Stimulated activated CD8-positive, alpha-beta memory T cell treated with anti-CD3 and anti-CD28 coated beads, Interleukin-4, amount 100 ng/mL, for 1 hour (primary cell): ENCODE data around the gene TBC1D1.
"Not testable (repeated sequence)": the region's sequence is repeated elsewhere in the genome, so short reads cannot be mapped to it uniquely, and the experiment has no call there.

Source experiments
- DNase-seq, 2 donors: peaks; one replicate each; pipeline ENCODE4 v3.0.0-alpha.2; 2020; ENCODE audit warnings: low read depth in 2 of 2, low spot score in 1 of 2

Gene TBC1D1

GRCh38 chr4:37960679-37961450, 70.0 kb downstream of the TBC1D1 start:
- no peak for DNase-seq

- no peak for DNase-seq
These were observed 74.0 kb downstream of the TBC1D1 start for GRCh38 chr4:37964734-37965457.

GRCh38 chr4:37966044-37966443, 75.2 kb downstream of the TBC1D1 start:
- no peak for DNase-seq

GRCh38 chr4:37967736-37968135, 76.9 kb downstream of the TBC1D1 start:
- DNase-seq = no peak

- no peak for DNase-seq
These were observed 77.9 kb downstream of the TBC1D1 start for GRCh38 chr4:37968747-37969146.

GRCh38 chr4:37970702-37971101, 79.8 kb downstream of the TBC1D1 start:
- peak in 1 of 2 donors; percentile 21 for DNase-seq

GRCh38 chr4:37971202-37971601, 80.3 kb downstream of the TBC1D1 start:
- no peak for DNase-seq

- no peak for DNase-seq
These were observed 82.6 kb downstream of the TBC1D1 start for GRCh38 chr4:37973441-37973840.

GRCh38 chr4:37975321-37975822, 84.5 kb downstream of the TBC1D1 start:
- DNase-seq = not testable (repeated sequence)

GRCh38 chr4:37976507-37976906, 85.6 kb downstream of the TBC1D1 start:
- no peak for DNase-seq

GRCh38 chr4:37976991-37977470, 86.1 kb downstream of the TBC1D1 start:
- DNase-seq = peak; percentile 38 to 57

GRCh38 chr4:37977471-37978247, 86.8 kb downstream of the TBC1D1 start:
- peak; percentile 46 to 53 for DNase-seq

- no peak for DNase-seq
These were observed 87.5 kb downstream of the TBC1D1 start for GRCh38 chr4:37978248-37978924.

- DNase-seq = no peak
These were observed 89.4 kb downstream of the TBC1D1 start for GRCh38 chr4:37980246-37980645.

GRCh38 chr4:37981425-37981824, 90.5 kb downstream of the TBC1D1 start:
- DNase-seq = no peak

GRCh38 chr4:37981844-37982720, 91.2 kb downstream of the TBC1D1 start:
- no peak for DNase-seq

- DNase-seq = no peak
These were observed 91.9 kb downstream of the TBC1D1 start for GRCh38 chr4:37982736-37983135.

- no peak for DNase-seq
These were observed 93.1 kb downstream of the TBC1D1 start for GRCh38 chr4:37983951-37984350.

- DNase-seq = no peak
These were observed 94.9 kb downstream of the TBC1D1 start for GRCh38 chr4:37985730-37986275.

- DNase-seq = no peak
These were observed 97.8 kb downstream of the TBC1D1 start for GRCh38 chr4:37988670-37989069.
